IPS-18c (cell line): ENCODE measurements around the gene VPS8.

Experiments
- H3K4me3 ChIP-seq: 2 replicates; pipeline ENCODE4 v1.7.0; 2013; ENCODE audit warnings: low read depth, mild to moderate bottlenecking, low read length, moderate library complexity; ENCODE audit not compliant: insufficient read depth
- H3K9me3 ChIP-seq: one replicate; pipeline ENCODE4 v1.6.1; 2013; ENCODE audit warnings: mild to moderate bottlenecking, low read length, moderate library complexity; ENCODE audit not compliant: control insufficient read depth, insufficient read depth

Gene VPS8

DNA sequence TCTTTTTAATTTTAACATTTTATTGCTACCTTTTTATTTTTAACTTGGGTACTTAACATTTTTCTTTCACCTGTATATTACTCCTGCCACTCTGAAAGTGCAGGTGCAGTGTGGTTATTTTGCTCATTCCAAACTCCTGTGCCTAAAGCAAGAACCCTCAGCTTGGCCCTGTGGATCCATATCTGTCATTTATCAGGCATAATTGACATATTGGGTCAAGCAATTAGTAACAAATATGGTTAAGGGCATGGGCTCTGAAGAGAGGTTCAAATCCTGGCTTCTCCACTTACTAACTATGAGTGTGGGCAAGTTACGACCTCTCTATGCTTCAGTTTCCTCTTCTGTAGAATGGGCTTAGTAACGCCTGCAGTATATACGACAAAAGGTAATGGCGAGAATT lies 9.8 kb upstream of the VPS8 start:
- H3K9me3 ChIP-seq: no peaks in the 10 kb centered on the region
- H3K4me3 ChIP-seq: no peak overlapping the region

DNA sequence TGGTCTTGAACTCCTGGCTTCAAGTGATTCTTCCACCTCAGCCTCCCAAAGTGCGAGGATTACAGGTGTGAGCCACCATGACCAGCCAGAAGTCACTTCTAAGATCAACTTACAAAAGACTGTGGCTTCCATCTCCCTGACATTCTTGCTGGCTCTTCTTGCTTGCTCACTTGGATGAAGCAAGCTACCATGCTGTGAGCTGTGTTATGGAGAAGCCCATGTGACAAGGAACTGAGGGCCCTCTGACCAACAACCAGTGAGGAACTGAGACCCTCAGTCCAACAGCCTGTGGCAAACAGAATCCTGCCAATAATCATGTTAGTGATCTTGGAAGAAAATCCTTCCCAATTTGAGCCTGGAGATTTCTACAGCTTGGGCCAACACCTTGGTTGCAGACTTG lies 7.2 kb upstream of the VPS8 start:
- no peak overlapping the region for H3K4me3 ChIP-seq
- H3K9me3 ChIP-seq: no peaks in the 10 kb centered on the region

- Histone ChIP-seq H3K9me3 (no peaks in the 10 kb centered on the region), H3K4me3 (no peak overlapping the region)
Observed at GRCh38 chr3:184805351-184806038, 6.5 kb upstream of the VPS8 start.

GRCh38 chr3:184806567-184807271 lies 5.2 kb upstream of the VPS8 start:
- Histone ChIP-seq H3K9me3 (no peaks in the 10 kb centered on the region), H3K4me3 (no peak overlapping the region)

DNA sequence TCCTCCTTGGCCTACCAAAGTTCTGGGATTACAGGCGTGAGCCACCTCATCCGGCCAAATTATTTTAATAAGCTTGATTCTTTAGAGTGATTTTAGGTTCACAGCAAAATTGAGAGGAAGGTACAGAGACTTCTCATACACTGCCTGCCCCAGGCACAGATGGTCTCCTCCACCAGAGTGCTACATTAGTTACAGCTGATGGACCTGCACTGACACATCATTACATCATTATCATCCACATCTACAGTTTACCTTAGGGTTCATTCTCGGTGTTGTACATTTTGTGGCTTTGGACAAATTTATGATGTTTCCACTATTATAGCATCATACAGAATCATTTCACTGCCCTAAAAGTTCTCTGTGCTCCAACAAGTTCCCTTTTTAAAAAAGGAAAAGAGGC lies 4.4 kb upstream of the VPS8 start:
- Histone ChIP-seq H3K4me3 (no peak overlapping the region), H3K9me3 (no peaks in the 10 kb centered on the region)

DNA sequence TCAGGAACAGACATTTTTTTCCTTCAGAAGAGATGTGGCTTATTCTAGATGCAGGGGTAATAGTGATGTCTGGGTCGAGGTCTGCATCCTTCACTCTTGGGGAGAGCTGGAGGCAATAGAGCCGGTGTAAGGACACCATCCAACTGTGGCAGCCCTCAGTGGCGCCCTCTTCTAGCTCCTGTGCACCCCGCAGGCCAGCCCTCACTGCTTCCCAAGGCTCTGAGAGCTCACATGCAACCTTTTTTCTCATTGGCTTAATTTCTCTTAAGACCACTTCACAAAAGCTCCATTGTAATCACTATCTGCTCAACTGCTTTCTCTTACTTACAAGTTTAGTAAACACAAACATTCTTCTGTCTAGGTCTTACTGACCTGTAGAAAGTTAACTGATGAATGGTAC lies 3.9 kb upstream of the VPS8 start:
- Histone ChIP-seq H3K9me3 (no peaks in the 10 kb centered on the region), H3K4me3 (no peak overlapping the region)

DNA sequence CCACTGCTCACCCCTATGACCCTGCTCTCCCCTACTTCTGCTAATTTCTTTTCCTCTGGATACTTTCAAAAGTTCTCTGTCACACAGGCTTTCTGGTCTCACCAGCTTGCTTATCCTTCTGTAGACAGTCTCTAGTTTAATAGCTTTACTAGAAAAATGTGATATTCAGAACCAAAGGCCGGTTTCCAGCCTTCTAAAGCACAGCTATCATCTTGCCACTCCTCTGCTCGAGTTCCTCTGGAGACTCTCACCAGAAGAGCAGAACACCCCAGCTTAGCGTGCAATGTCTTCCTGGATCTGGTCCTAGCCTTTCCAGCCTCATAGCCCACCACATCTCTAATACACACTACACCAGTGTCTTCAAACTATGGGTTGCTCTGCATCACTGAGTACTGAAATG lies 1.8 kb upstream of the VPS8 start:
- H3K4me3 ChIP-seq: no peak overlapping the region
- H3K9me3 ChIP-seq: no peaks in the 10 kb centered on the region

DNA sequence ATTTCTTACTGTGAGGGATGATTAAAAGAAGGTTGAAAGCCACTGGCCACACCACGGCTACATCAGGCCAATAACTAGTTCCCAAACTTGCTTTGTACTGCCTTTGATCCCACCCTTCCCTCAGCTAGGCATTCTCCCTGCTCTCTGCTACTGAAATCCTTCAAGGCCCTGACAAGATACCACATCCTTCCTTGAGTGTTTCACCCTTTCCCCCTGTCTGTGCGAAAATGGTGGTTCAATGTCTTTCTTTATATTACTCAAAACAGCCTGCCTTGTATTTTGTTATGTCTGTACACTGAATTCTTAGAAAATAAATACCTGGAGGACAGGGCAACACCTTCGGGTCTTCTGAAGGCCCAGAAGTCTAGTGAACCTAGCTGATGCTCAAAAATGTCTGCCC lies 932 bp upstream of the VPS8 start:
- Histone ChIP-seq H3K9me3 (no peaks in the 10 kb centered on the region), H3K4me3 (no peak overlapping the region)

GRCh38 chr3:184811663-184811998 lies 335 bp upstream of the VPS8 start:
- Histone ChIP-seq H3K9me3 (no peaks in the 10 kb centered on the region), H3K4me3 (no peak overlapping the region)

DNA sequence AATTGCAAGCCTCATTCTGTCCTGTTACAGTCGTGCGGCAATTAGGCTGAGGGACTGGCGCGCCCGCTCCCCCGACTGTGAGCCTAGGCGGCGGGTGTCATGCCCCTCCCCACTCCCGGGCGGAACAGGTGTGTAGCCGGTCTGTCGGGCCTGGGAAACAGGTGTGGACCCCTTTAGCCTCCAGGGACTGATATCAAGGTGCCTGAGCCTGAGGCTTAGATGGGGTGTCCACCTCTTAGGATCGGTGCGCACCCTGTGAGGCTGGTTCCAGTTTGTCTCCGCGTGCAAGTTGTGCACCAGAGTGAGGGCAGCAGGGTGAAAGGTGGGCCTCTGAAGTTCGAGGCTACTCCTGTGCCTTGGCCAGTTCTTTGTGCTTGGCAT lies 686 bp downstream of the VPS8 start:
- Histone ChIP-seq H3K9me3 (no peaks in the 10 kb centered on the region), H3K4me3 (peak overlapping the region; percentile 94)

DNA sequence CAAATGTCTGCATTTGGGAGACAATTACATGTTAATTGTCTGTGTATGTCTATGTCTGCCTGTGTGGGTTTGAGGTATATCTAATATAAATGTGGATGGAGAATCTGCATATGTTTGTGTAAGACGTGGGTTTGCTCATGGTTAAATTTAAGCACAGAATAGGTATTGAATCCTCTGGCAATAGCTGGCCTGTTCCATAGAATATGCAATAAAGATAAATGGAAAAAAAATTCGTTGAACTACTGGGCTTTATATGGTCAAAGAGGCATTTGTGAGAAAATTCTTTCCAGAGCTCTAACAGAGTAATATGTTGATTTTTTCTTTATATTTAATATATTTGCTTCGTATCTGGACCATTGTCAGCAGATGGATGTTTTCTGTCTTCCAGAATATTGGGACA lies 1.4 kb downstream of the VPS8 start:
- no peak overlapping the region for H3K4me3 ChIP-seq
- H3K9me3 ChIP-seq: no peaks in the 10 kb centered on the region

- Histone ChIP-seq H3K4me3 (no peak overlapping the region), H3K9me3 (no peaks in the 10 kb centered on the region)
Observed at GRCh38 chr3:184814214-184814613, 2.2 kb downstream of the VPS8 start.

GRCh38 chr3:184815046-184815930 lies 3.3 kb downstream of the VPS8 start:
- no peak overlapping the region for H3K4me3 ChIP-seq
- no peaks in the 10 kb centered on the region for H3K9me3 ChIP-seq

DNA sequence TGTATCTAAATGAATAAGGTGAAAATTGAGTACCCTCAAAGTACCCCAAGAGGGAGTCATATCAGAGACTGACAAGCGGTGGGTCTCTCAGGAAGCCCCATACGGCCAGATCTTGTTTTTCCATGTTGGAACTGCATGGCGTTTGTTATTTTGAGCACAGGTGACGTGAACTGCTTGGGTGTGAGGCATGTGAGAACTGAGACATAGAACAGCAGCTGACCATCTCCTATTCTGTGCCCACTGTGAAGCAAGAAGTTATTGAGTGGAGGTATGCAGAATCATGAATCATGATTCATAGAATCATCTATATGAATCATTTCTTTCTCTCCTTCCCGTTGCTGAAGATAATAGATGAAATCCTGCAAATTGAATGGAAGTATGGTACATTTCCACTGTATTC lies 4.6 kb downstream of the VPS8 start:
- Histone ChIP-seq H3K9me3 (no peaks in the 10 kb centered on the region), H3K4me3 (no peak overlapping the region)

DNA sequence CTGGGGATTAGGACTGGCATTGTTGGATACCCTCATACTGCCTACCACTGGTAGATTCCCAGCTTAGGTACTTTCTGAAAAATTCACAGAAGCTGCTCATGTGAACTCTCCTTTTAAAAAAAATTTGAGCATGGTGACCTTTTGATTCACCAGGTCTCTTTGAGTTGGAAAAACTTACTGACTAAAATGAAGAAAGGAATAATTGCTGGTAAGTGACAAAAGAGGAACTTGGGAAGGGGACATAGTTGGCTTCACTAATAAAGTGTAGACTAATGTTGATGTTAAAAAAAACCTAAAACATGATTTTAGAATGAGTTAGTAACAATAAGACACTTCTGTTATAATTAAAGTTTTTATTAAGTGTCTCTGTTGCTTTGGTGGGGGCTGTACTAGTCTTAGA lies 8.6 kb downstream of the VPS8 start:
- no peak overlapping the region for H3K4me3 ChIP-seq
- H3K9me3 ChIP-seq: no peaks in the 10 kb centered on the region

DNA sequence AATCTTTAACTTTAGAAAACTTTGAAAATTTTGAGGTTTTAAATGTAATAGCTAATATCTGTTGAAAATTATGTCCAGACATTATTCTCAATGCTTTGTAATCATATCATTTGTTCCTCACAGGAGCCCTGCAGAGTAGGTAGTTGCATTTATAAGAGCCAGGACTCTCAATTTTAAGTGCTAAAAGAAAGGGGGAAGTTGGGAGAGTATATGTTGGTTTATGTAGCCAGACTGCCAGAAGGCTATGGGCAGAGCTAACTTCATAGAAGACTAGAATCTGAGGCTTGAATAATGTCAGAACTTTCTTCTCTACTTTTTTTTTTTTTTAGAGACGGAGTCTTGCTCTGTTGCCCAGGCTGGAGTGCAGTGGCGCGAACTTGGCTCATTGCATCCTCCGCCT lies 9.1 kb downstream of the VPS8 start:
- no peaks in the 10 kb centered on the region for H3K9me3 ChIP-seq
- no peak overlapping the region for H3K4me3 ChIP-seq

DNA sequence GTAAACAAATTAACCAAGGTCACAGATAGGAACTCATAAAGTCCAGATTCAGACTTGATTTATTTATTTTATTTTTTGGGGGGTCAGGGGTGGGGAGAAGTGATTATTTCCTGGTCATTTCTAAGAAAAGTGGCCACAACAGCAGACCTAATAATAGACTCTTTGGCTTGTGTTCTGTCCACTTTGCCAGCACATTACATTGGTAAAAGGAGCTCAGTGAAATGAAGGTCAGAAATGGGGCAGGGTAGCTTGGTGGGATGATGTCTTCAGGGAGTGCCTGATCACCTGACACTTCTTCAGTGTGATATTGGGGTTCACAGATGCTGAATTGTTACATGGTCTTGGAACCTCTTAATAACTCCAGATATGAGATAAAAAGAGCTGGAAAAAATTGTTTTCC lies 10.1 kb downstream of the VPS8 start:
- Histone ChIP-seq H3K9me3 (no peaks in the 10 kb centered on the region), H3K4me3 (no peak overlapping the region)

DNA sequence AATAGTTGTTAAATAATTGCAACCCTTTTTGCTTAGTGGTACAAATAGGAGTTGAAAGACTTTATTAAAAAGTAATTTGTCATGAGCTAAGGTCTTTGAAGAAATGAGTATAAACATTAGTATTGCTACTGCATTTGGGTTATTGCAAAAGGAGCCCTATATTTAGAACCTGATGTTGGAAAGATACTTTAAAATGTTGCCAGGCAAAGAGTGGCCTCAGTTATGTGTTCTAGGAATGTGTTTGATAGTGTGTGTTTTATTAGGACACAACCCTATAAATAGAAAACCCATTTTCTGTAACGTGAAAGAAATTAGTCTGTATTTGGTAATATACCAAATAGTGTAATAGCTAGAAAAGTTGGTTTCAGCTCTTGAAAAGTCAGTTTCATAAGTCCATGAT lies 10.7 kb downstream of the VPS8 start:
- H3K4me3 ChIP-seq: no peak overlapping the region
- H3K9me3 ChIP-seq: no peaks in the 10 kb centered on the region
